Heart left ventricle (tissue), 16 donors: Measurements from ENCODE around the gene ANK3. TPM values are rescaled to one million over a fixed set of nuclear protein-coding genes. Genes with fewer than 3 reads are reported as not detected.

Experiments used
- ATAC-seq, 4 donors: fragments of 200-7000 bp; cut with Tn5 transposase; one replicate each; pipeline ENCODE4 v1.9.1; 2020 to 2022; ENCODE audit warnings: moderate library complexity in 4 of 4, mild to moderate bottlenecking in 3 of 4, moderate number of reproducible peaks in 1 of 4
- DNase-seq, 5 donors: peaks; one replicate each; pipeline ENCODE4 v3.0.0-alpha.2; 2020
- H3K27ac ChIP-seq, 12 donors: fragments of 200-600 bp; sonication (generic) in 4 of 12; one replicate each; pipeline versions ENCODE4 v1.5.0 to v1.8.0; 2016 to 2022; ENCODE audit warnings: mild to moderate bottlenecking in 2 of 12
- H3K27me3 ChIP-seq, 9 donors: fragments of 200-600 bp; sonication (generic) in 2 of 9; one replicate each; pipeline versions ENCODE4 v1.5.1 to v1.8.0; 2016 to 2022; ENCODE audit warnings: mild to moderate bottlenecking in 3 of 9
- H3K36me3 ChIP-seq, 9 donors: fragments of 200-600 bp; sonication (generic) in 2 of 9; one replicate each; pipeline versions ENCODE4 v1.5.0 to v1.8.0; 2018 to 2022; ENCODE audit warnings: mild to moderate bottlenecking in 2 of 9
- H3K4me1 ChIP-seq, 12 donors: fragments of 200-600 bp; sonication (generic) in 4 of 12; one replicate each; pipeline versions ENCODE4 v1.5.0 to v1.8.0; 2016 to 2022; ENCODE audit warnings: mild to moderate bottlenecking in 3 of 12
- H3K4me3 ChIP-seq, 12 donors: fragments of 200-600 bp; sonication (generic) in 4 of 12; one replicate each; pipeline versions ENCODE4 v1.5.0 to v1.8.0; 2017 to 2022; ENCODE audit warnings: mild to moderate bottlenecking in 9 of 12, moderate library complexity in 4 of 12
- H3K9me3 ChIP-seq, 12 donors: fragments of 200-600 bp; sonication (generic) in 4 of 12; one replicate each; pipeline versions ENCODE4 v1.5.0 to v1.8.0; 2016 to 2022; ENCODE audit warnings: mild to moderate bottlenecking in 1 of 12
- POLR2A ChIP-seq, 2 donors: fragments of 450-650 bp; IDR thresholded peaks; one replicate each; pipeline ENCODE4 v1.6.1; 2017; ENCODE audit warnings: antibody characterized with exemption in 2 of 2, mild to moderate bottlenecking in 2 of 2, moderate library complexity in 2 of 2
- WGBS, 4 donors: extraction: QIAGEN DNeasy Blood & Tissue Kit in 2 of 4; methylation state at CpG; one replicate each; pipeline versions ENCODE4 v1.1.5 to v1.1.7; 2013 to 2018; 5-methylcytosine and 5-hydroxymethylcytosine counted together
- intact Hi-C, 10 donors: fragments of 100-400 bp; cut with DNase I; formaldehyde crosslinking; loops; one replicate each; pipeline versions ENCODE4 v1.11.1 to v1.14.2; 2022
- polyA plus RNA-seq, 2 donors: library from polyadenylated mRNA; stranded (reverse); fragments of 200-250 nt; gene quantifications; one replicate each; pipeline ENCODE4 v1.2.3, GENCODE V29; 2013
- total RNA-seq, 9 donors: library from RNA; depleted of rRNA in 2 of 9; stranded (reverse); fragments of >200 nt in 2 of 9; fragmentation: NEBNext Ultra II Directional in 3 of 9; extraction: Animal tissue kit (Norgen Biotek cat#: 25700) in 3 of 9; gene quantifications; one replicate each; pipeline versions ENCODE4 v1.1.0 to v1.2.4, GENCODE V29; 2016 to 2023
- TF ChIP-seq, protein P1 (sequence below), 12 donors: fragments of 200-600 bp; sonication (generic) in 4 of 12; IDR thresholded peaks; one replicate each; pipeline versions ENCODE4 v1.5.0 to v1.8.0; 2018 to 2022; ENCODE audit warnings: antibody characterized with exemption in 12 of 12, mild to moderate bottlenecking in 5 of 12
- donor health status: ischemic (EF 13 %, LVEDD 7.1; RV severe dilation, severe dysfunction).
- donor health status: healthy with polysubstance abuse.
- donor health status: DM: no; HTN: yes; CAD: no.
- donor health status: DM: no; HTN: no; CAD: no.
- donor health status: ischemic (EF 25% LVEDD 6.9; RV normal size, moderate dysfunction).
- donor health status: ischemic (EF 25% LVEDD 5.7; RV mildly dilated, moderate dysfunction).
- donor health status: healthy.
- donor health status: DM: yes; HTN: yes; CAD: no.
- donor health status: ischemic (EF 35%, LVEDD 5.7; RV mildly dilated, moderate dysfunction).
- donor health status: nonischemic (EF 11% LVEDD 7.7; RV severe dilation, severe dysfunction).
- donor health status: DM: yes; HTN: yes; CAD: no.
- donor health status: PGD.
- donor health status: ischemic (EF 29% LVEDD 5.4; RV normal size, mild dysfunction).
- donor health status: nonischemic (EF 23%, LVEDD 6.1; RV moderate dilation, normal function).

The ANK3 gene
- total and polyA plus RNA-seq, 11 donors = 33.8 to 576 (median 239) TPM

DNA sequence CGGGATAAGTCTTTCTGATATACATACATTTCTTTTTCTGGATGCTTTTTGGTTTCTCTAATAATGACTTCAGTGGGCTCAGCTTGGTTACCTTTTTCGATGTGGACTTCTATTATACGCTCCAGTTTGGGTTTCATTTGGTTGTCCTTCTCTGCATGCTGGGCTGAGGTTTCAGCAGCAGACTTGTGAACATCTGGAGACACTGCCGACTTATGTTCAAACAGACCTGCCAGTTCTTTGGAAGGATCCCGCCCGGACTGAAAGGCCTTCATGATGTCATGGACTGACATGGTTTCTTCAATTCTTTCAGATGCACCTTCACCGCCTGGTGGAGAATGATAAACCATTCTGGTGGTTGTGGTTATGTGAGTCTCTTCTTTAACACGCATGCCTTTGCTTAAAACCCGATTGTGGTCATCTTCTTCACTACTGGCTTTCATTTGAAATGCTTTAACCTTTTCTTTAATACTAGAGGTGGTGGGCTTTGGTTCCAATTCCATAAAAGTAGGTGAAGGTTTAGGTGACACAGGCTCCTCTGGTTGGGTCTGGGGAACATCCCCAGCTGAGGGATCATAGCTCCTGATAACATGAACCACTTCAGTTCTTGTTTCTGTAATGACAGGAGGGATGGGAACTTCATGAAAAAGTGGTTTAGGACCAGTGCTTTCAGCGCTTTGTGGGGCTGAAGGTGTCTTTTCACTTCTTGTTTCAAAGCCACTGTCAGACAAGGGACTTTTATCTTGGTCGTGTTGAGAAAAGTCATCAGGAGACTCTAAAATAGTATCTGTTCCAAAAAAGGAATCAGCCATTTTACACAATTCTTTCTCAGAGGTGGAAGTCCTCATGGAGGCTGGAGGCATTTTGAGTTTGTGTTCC is 315.7 kb downstream of the ANK3 start:
- no peak for TF ChIP-seq POLR2A (IDR thresholded peaks at IDR 0.05)
- TF ChIP-seq, protein P1, sequence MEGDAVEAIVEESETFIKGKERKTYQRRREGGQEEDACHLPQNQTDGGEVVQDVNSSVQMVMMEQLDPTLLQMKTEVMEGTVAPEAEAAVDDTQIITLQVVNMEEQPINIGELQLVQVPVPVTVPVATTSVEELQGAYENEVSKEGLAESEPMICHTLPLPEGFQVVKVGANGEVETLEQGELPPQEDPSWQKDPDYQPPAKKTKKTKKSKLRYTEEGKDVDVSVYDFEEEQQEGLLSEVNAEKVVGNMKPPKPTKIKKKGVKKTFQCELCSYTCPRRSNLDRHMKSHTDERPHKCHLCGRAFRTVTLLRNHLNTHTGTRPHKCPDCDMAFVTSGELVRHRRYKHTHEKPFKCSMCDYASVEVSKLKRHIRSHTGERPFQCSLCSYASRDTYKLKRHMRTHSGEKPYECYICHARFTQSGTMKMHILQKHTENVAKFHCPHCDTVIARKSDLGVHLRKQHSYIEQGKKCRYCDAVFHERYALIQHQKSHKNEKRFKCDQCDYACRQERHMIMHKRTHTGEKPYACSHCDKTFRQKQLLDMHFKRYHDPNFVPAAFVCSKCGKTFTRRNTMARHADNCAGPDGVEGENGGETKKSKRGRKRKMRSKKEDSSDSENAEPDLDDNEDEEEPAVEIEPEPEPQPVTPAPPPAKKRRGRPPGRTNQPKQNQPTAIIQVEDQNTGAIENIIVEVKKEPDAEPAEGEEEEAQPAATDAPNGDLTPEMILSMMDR (IDR thresholded peaks at IDR 0.05) = no peak
- no peak overlapping the region for H3K27ac ChIP-seq
- no peak for DNase-seq
- H3K9me3 ChIP-seq = no peaks in the 10 kb centered on the region
- no peaks in the 10 kb centered on the region for H3K27me3 ChIP-seq
- WGBS, 4 donors = 87 to 91% (median 90%) methylated on average over 11 of the region's 11 CpGs
- H3K4me3 ChIP-seq = no peak overlapping the region
- H3K36me3 ChIP-seq = peaks cover 0 to 77% (median 19%) of the 10 kb centered on the region in 9 donors
- no peaks in the 10 kb centered on the region for H3K4me1 ChIP-seq
- no peak for ATAC-seq
- intact Hi-C loops = no loop called here

GRCh38 chr10:60073397-60073780 is 316.3 kb downstream of the ANK3 start:
- intact Hi-C loops = no loop called here

DNA sequence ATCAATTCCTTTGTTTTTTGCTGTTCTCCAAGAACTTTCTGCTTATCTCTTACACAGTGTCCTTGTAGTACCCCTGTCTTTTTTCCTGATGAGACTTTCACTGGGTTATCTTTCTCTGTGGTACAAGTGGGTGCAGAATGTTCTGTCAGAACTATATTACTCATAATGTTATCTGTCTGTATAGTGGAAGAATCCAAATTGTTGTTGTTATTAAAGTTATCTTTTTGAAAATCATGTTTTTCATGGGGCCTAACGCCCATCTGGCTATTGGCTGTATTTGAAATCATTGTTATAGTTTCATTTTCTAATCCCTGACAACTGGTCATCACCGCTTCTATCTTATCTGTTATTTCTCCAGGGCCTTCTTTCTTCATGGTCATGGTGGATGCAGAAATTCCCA is 320.4 kb downstream of the ANK3 start:
- WGBS, 4 donors = 84 to 96% (median 91%) methylated on average over 2 of the region's 2 CpGs
- DNase-seq (no peak), ATAC-seq (no peak)
- Histone ChIP-seq H3K4me1 (no peaks in the 10 kb centered on the region), H3K4me3 (no peak overlapping the region), H3K9me3 (no peaks in the 10 kb centered on the region), H3K27me3 (no peaks in the 10 kb centered on the region), H3K36me3 (peaks cover 0 to 52% (median 4%) of the 10 kb centered on the region in 9 donors), H3K27ac (no peak overlapping the region)
- intact Hi-C loops = no loop called here
- TF ChIP-seq, protein P1 (IDR thresholded peaks at IDR 0.05) = no peak
- no peak for TF ChIP-seq POLR2A (IDR thresholded peaks at IDR 0.05)

More at GRCh38 chr10:60073397-60073780, 316.3 kb downstream of the ANK3 start:
- TF ChIP-seq POLR2A (IDR thresholded peaks at IDR 0.05) = no peak
- TF ChIP-seq, protein P1 (IDR thresholded peaks at IDR 0.05) = no peak
- no peak overlapping the region for H3K27ac ChIP-seq
- H3K4me3 ChIP-seq = no peak overlapping the region
- DNase-seq = no peak
- 88 to 89% (median 88%) methylated on average over 4 of the region's 4 CpGs for WGBS, 4 donors
- peaks cover 0 to 72% (median 19%) of the 10 kb centered on the region in 9 donors for H3K36me3 ChIP-seq
- ATAC-seq = no peak
- no peaks in the 10 kb centered on the region for H3K27me3 ChIP-seq
- no peaks in the 10 kb centered on the region for H3K9me3 ChIP-seq
- no peaks in the 10 kb centered on the region for H3K4me1 ChIP-seq

DNA sequence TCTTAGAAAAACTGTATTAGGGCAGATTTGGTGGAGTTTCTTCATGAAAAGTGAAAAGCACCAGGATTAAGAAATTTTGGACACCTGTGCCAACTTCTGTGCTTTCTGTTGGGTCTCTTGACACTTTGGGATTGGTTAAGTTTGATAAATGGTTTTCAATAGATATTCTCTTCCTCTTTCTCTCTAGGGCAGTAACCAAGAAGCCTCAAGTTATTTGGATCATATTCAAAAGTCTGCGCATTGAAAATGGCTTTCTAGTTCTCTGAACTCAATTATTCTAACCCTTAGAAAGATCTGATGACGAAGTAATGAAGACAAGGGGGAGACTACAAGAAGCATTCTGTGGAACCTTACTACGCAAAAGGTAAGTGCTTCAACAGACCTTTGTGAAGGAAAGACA is 339.3 kb downstream of the ANK3 start:
- peaks cover 0 to 22% (median 0%) of the 10 kb centered on the region in 9 donors for H3K36me3 ChIP-seq
- no peak for TF ChIP-seq POLR2A (IDR thresholded peaks at IDR 0.05)
- TF ChIP-seq, protein P1 (IDR thresholded peaks at IDR 0.05) = no peak
- intact Hi-C loops = no loop called here
- 88 to 92% (median 90%) methylated on average over 3 of the region's 3 CpGs for WGBS, 4 donors
- H3K9me3 ChIP-seq = no peaks in the 10 kb centered on the region
- H3K27me3 ChIP-seq = no peaks in the 10 kb centered on the region
- no peaks in the 10 kb centered on the region for H3K4me1 ChIP-seq
- H3K4me3 ChIP-seq = no peak overlapping the region
- ATAC-seq = no peak
- DNase-seq = no peak
- no peak overlapping the region for H3K27ac ChIP-seq
